ENCODE data around the gene TIGIT.

Gene TIGIT

GRCh38 chr3:114356066-114356465, 62.2 kb downstream of the TIGIT start:
- DNase-seq, result no peak

GRCh38 chr3:114356525-114356924, 62.7 kb downstream of the TIGIT start:
- DNase-seq, result no peak

Data from activated CD4-positive, alpha-beta T cell treated with anti-CD3 and anti-CD28 coated beads, Interleukin-2, amount 50 U/mL, for 1 hour (primary cell).